Measurements from ENCODE around the gene AMZ1.
"Not testable (repeated sequence)": the region's sequence is repeated elsewhere in the genome, so short reads cannot be mapped to it uniquely, and the experiment has no call there.

AMZ1 gene

DNA sequence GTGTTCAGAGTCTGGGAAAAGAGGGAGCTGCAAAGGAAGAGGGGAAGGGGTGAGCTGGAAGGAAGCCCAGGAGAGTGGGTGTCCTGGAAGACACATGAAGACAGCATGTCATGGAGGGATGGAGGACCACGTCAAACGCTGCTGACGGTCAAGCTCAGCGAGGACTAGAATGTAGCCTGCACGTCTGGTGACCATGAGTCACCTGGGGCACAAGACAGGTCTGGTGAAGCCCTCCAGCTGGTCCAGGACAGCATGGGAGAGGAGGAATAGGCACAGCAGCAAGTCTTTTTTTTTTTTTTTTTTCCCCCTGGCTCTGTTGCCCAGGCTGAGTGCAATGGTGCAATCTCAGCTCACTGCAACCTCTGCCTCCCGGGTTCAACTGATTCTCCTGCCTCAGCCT is 19.6 kb upstream of the AMZ1 start:
- no peaks in the 10 kb centered on the region for H4K20me1 ChIP-seq (ENCODE audit: insufficient read depth, low read length)
- no peak overlapping the region for H3K9ac ChIP-seq (ENCODE audit: low read depth, low read length)
- peaks cover 7% of the 10 kb centered on the region for H3K4me1 ChIP-seq (ENCODE audit: insufficient read depth, low read length)
- no peak overlapping the region for H3K4me3 ChIP-seq (ENCODE audit: low read depth in 1 of 2, low read length in 2 of 2)
- no peaks in the 10 kb centered on the region for H3K9me3 ChIP-seq (ENCODE audit: insufficient read depth, low read length, severe bottlenecking)
- no peak overlapping the region for H3K4me2 ChIP-seq (ENCODE audit: insufficient read depth, low read length)
- DNase-seq, result no peak
- peaks cover 3% of the 10 kb centered on the region; the same call in 1 of the 2 replicates for H3K36me3 ChIP-seq (ENCODE audit: insufficient read depth, low read length)
- no peak overlapping the region for H2AFZ ChIP-seq (ENCODE audit: low read depth, low read length)
- H3K79me2 ChIP-seq (ENCODE audit: insufficient read depth, low read length), result no peaks in the 10 kb centered on the region
- no peak for ATAC-seq (ENCODE audit: insufficient read depth, low read depth)
- TF ChIP-seq, protein P1, sequence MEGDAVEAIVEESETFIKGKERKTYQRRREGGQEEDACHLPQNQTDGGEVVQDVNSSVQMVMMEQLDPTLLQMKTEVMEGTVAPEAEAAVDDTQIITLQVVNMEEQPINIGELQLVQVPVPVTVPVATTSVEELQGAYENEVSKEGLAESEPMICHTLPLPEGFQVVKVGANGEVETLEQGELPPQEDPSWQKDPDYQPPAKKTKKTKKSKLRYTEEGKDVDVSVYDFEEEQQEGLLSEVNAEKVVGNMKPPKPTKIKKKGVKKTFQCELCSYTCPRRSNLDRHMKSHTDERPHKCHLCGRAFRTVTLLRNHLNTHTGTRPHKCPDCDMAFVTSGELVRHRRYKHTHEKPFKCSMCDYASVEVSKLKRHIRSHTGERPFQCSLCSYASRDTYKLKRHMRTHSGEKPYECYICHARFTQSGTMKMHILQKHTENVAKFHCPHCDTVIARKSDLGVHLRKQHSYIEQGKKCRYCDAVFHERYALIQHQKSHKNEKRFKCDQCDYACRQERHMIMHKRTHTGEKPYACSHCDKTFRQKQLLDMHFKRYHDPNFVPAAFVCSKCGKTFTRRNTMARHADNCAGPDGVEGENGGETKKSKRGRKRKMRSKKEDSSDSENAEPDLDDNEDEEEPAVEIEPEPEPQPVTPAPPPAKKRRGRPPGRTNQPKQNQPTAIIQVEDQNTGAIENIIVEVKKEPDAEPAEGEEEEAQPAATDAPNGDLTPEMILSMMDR (IDR thresholded peaks at IDR 0.05; ENCODE audit: borderline replicate concordance, extremely low read depth, low read length, poor library complexity, severe bottlenecking), result no peak
- TF ChIP-seq EZH2 (IDR thresholded peaks at IDR 0.05; ENCODE audit: borderline replicate concordance, low read depth, low read length, severe bottlenecking), result no peak
- no peaks in the 10 kb centered on the region for H3K27me3 ChIP-seq (ENCODE audit: insufficient read depth, low read length, poor library complexity)
- H3K27ac ChIP-seq (ENCODE audit: low read length), result no peak overlapping the region

DNA sequence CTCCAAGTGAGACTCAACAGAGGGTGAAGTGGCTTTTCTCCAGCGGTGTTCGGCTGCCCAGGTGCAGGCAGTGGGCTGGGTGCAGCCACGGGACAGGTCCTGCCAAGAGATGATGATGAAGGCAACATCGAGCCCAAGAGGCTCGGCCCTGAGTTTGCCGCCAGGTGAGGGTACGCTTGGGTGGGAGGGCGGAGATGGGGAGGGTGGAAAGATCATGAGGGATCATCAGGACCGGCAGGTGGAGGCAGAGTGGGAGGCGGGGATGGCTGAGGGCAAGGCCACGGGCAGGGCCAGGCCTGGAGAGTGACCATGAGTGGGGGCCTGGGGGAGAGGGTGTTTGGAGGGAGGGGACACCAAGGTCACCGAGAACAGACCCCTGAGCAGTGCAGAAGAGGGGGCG is 17.8 kb upstream of the AMZ1 start:
- no peaks in the 10 kb centered on the region for H4K20me1 ChIP-seq (ENCODE audit: insufficient read depth, low read length)
- H3K27ac ChIP-seq (ENCODE audit: low read length), result no peak overlapping the region
- H3K36me3 ChIP-seq (ENCODE audit: insufficient read depth, low read length), result no peaks in the 10 kb centered on the region
- H3K79me2 ChIP-seq (ENCODE audit: insufficient read depth, low read length), result no peaks in the 10 kb centered on the region
- no peak for TF ChIP-seq EZH2 (IDR thresholded peaks at IDR 0.05; ENCODE audit: borderline replicate concordance, low read depth, low read length, severe bottlenecking)
- TF ChIP-seq, protein P1 (IDR thresholded peaks at IDR 0.05; ENCODE audit: borderline replicate concordance, extremely low read depth, low read length, poor library complexity, severe bottlenecking), result no peak
- H3K27me3 ChIP-seq (ENCODE audit: insufficient read depth, low read length, poor library complexity), result no peaks in the 10 kb centered on the region
- ATAC-seq (ENCODE audit: insufficient read depth, low read depth) (no peak), DNase-seq (no peak)
- H3K9me3 ChIP-seq (ENCODE audit: insufficient read depth, low read length, severe bottlenecking), result no peaks in the 10 kb centered on the region
- H2AFZ ChIP-seq (ENCODE audit: low read depth, low read length), result no peak overlapping the region
- H3K4me3 ChIP-seq (ENCODE audit: low read depth in 1 of 2, low read length in 2 of 2), result no peak overlapping the region
- H3K9ac ChIP-seq (ENCODE audit: low read depth, low read length), result no peak overlapping the region
- H3K4me2 ChIP-seq (ENCODE audit: insufficient read depth, low read length), result no peak overlapping the region
- peaks cover 7% of the 10 kb centered on the region for H3K4me1 ChIP-seq (ENCODE audit: insufficient read depth, low read length)

DNA sequence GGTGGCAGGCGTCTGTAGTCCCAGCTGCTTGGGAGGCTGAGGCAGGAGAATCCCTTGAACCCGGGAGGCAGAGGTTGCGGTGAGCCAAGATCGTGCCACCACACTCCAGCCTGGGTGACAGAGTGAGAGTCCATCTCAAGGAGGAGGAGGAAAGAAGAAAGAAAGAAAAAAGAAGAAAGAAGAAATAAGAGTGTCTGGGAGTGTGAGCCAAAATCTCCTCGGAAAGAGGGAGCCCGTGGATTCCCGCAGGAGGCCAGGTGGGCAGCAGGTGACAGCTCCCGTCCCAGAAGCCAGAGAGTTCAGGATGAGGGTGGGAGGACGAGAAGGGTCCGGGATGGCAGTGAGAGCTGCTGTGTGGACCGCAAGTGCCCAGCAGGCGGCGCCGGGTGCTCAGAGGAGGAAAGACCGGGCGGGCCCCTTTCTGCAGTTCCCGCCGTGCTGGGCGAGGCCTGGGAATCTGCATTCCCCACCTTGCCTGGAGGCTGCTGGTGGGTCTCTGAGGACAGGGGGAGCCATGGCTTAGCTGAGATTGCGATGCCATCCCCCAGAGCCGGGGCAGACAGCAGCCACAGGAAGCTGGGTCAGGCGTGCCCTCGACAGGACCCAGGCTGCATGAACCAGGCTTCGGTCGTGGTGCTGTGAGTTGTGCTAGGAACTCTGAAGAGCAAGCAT is 17.1 kb upstream of the AMZ1 start:
- ATAC-seq (ENCODE audit: insufficient read depth, low read depth), result peak; percentile 94
- Histone ChIP-seq H3K9me3 (ENCODE audit: insufficient read depth, low read length, severe bottlenecking) (no peaks in the 10 kb centered on the region), H3K79me2 (ENCODE audit: insufficient read depth, low read length) (no peaks in the 10 kb centered on the region), H3K27me3 (ENCODE audit: insufficient read depth, low read length, poor library complexity) (no peaks in the 10 kb centered on the region), H4K20me1 (ENCODE audit: insufficient read depth, low read length) (no peaks in the 10 kb centered on the region), H3K4me2 (ENCODE audit: insufficient read depth, low read length) (no peak overlapping the region), H3K4me3 (ENCODE audit: low read depth in 1 of 2, low read length in 2 of 2) (no peak overlapping the region), H3K27ac (ENCODE audit: low read length) (no peak overlapping the region), H3K4me1 (ENCODE audit: insufficient read depth, low read length) (peaks cover 7% of the 10 kb centered on the region), H3K36me3 (ENCODE audit: insufficient read depth, low read length) (no peaks in the 10 kb centered on the region), H2AFZ (ENCODE audit: low read depth, low read length) (no peak overlapping the region), H3K9ac (ENCODE audit: low read depth, low read length) (no peak overlapping the region)
- peak; percentile 80 for DNase-seq
- TF ChIP-seq, protein P1 (IDR thresholded peaks at IDR 0.05; ENCODE audit: borderline replicate concordance, extremely low read depth, low read length, poor library complexity, severe bottlenecking), result peak; percentile 95
- TF ChIP-seq EZH2 (IDR thresholded peaks at IDR 0.05; ENCODE audit: borderline replicate concordance, low read depth, low read length, severe bottlenecking), result no peak

DNA sequence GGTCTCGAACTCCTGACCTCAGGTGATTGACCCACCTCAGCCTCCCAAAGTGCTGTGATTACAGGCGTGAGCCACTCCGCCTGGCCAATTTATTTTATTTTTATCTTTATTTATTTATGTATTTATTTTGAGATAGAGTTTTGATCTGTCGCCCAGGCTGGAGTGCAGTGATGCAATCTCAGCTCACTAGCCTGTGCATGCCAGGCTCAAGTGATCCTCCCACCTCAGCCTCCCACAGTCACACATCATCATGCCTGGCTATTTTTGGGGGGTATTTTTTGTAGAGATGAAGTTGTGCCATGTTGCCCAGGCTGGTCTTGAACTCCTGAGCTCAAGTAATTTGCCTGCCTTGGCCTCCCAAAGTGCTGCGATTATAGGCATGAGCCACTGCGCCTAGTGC is 14.8 kb upstream of the AMZ1 start:
- ATAC-seq (ENCODE audit: insufficient read depth, low read depth); H3K27me3 ChIP-seq (ENCODE audit: insufficient read depth, low read length, poor library complexity); H4K20me1 ChIP-seq (ENCODE audit: insufficient read depth, low read length); H3K9ac ChIP-seq (ENCODE audit: low read depth, low read length); H2AFZ ChIP-seq (ENCODE audit: low read depth, low read length); H3K9me3 ChIP-seq (ENCODE audit: insufficient read depth, low read length, severe bottlenecking); H3K4me3 ChIP-seq (ENCODE audit: low read depth in 1 of 2, low read length in 2 of 2); H3K4me2 ChIP-seq (ENCODE audit: insufficient read depth, low read length); DNase-seq; H3K27ac ChIP-seq (ENCODE audit: low read length); H3K36me3 ChIP-seq (ENCODE audit: insufficient read depth, low read length); H3K79me2 ChIP-seq (ENCODE audit: insufficient read depth, low read length); H3K4me1 ChIP-seq (ENCODE audit: insufficient read depth, low read length): not testable (repeated sequence)
